Endothelial cell of umbilical vein (primary cell): ENCODE results near the gene FARP2. TPM values are rescaled to one million over a fixed set of nuclear protein-coding genes. Genes with fewer than 3 reads are reported as not detected.

Source experiments
- BruUV-seq: library from RNA; stranded (reverse); fragments of 400-500 nt; replicated peaks from 2 replicates; lab custom pipeline; 2021; lab: Mats Ljungman, UMichigan
- CTCF ChIA-PET: fragments of 300-600, 350-600 bp; sonication (Branson Sonifier 250); formaldehyde crosslinking; loops from one replicate; lab custom pipeline; 2021; ENCODE audit warnings: antibody characterized with exemption, inconsistent platforms; lab: Charles Lee
- POLR2A ChIA-PET: fragments of 300-600, 350-600 bp; sonication (Branson Sonifier 250); formaldehyde crosslinking; loops from one replicate; lab custom pipeline; 2021; ENCODE audit warnings: antibody characterized with exemption, inconsistent platforms; lab: Charles Lee
- DNase-seq: peaks from one replicate; pipeline ENCODE4 v3.0.0-alpha.2; 2011; ENCODE audit warnings: low read depth, low spot score
- FAIRE-seq: peaks from 2 replicates; lab custom pipeline; 2011; peaks lifted over from hg19 to GRCh38; lab: Jason Lieb, UNC
- H2AFZ ChIP-seq: 2 replicates; pipeline ENCODE4 v1.6.0; 2012; ENCODE audit warnings: low read depth, low read length, control low read depth, inconsistent platforms
- H3K27ac ChIP-seq: 2 replicates; pipeline ENCODE4 v1.5.1; 2011; ENCODE audit warnings: low read depth, mild to moderate bottlenecking, control low read depth, low read length, moderate library complexity; ENCODE audit not compliant: insufficient read depth
- H3K27me3 ChIP-seq, 2 experiments: 2 replicates each; pipeline versions ENCODE4 v1.6.0 to v1.6.1; 2011; ENCODE audit warnings: low read length in 2 of 2, mixed read lengths in 1 of 2; ENCODE audit not compliant: control insufficient read depth in 2 of 2, insufficient read depth in 2 of 2
- H3K36me3 ChIP-seq, 2 experiments: 2 replicates in 1 of 2; 3 replicates in 1 of 2; pipeline ENCODE4 v1.5.1; 2011; ENCODE audit warnings: low read length in 2 of 2, mild to moderate bottlenecking in 1 of 2, moderate library complexity in 1 of 2; ENCODE audit not compliant: control insufficient read depth in 2 of 2, insufficient read depth in 2 of 2; ENCODE audit errors: extremely low read depth in 1 of 2
- H3K4me1 ChIP-seq: 3 replicates; pipeline ENCODE4 v1.5.1; 2011; ENCODE audit warnings: mild to moderate bottlenecking, low read length; ENCODE audit not compliant: control insufficient read depth, insufficient read depth; ENCODE audit errors: extremely low read depth
- H3K4me2 ChIP-seq: 2 replicates; pipeline ENCODE4 v1.6.1; 2011; ENCODE audit warnings: low read length, control low read depth, mixed read lengths; ENCODE audit not compliant: insufficient read depth
- H3K4me3 ChIP-seq, 3 experiments: fragments of 200-600 bp in 1 of 3; sonication (generic), shearing (Covaris generic) in 1 of 3; replicated peaks in 1 of 3; 2 replicates each; pipeline ENCODE4 v1.5.1; 2011 to 2016; ENCODE audit warnings: control low read depth in 3 of 3, low read length in 3 of 3, mild to moderate bottlenecking in 2 of 3, inconsistent platforms in 1 of 3, low read depth in 1 of 3, moderate library complexity in 1 of 3; ENCODE audit not compliant: insufficient read depth in 1 of 3
- H3K79me2 ChIP-seq: 2 replicates; pipeline ENCODE4 v1.6.0; 2012; ENCODE audit warnings: low read length, inconsistent platforms; ENCODE audit not compliant: control insufficient read depth, insufficient read depth
- H3K9ac ChIP-seq: replicated peaks from 2 replicates; pipeline ENCODE3; 2011; ENCODE audit warnings: low read length, control low read depth; ENCODE audit not compliant: insufficient read depth; ENCODE audit errors: extremely low read depth
- H3K9me1 ChIP-seq: replicated peaks from 3 replicates; pipeline ENCODE4 v1.6.0; 2011; ENCODE audit warnings: mild to moderate bottlenecking, low read length; ENCODE audit not compliant: control insufficient read depth, insufficient read depth; ENCODE audit errors: extremely low read depth
- H3K9me3 ChIP-seq: replicated peaks from 2 replicates; pipeline ENCODE4 v1.5.1; 2012; ENCODE audit warnings: low read length, inconsistent platforms; ENCODE audit not compliant: control insufficient read depth, insufficient read depth
- H4K20me1 ChIP-seq: replicated peaks from 2 replicates; pipeline ENCODE3; 2011; ENCODE audit warnings: mild to moderate bottlenecking, low read length; ENCODE audit not compliant: control insufficient read depth, insufficient read depth; ENCODE audit errors: extremely low read depth
- EZH2 ChIP-seq: IDR thresholded peaks from 2 replicates; pipeline ENCODE4 v1.6.1; 2012; ENCODE audit warnings: borderline replicate concordance, low read depth, mild to moderate bottlenecking, moderate library complexity, low read length, inconsistent platforms; ENCODE audit not compliant: severe bottlenecking
- FOS ChIP-seq: IDR thresholded peaks from 2 replicates; pipeline ENCODE4 v1.6.1; 2011; ENCODE audit warnings: mild to moderate bottlenecking, low read length, moderate library complexity, borderline replicate concordance; ENCODE audit not compliant: insufficient read depth
- GATA2 ChIP-seq: IDR thresholded peaks from 2 replicates; pipeline ENCODE4 v1.7.0; 2011; ENCODE audit warnings: low read depth, mild to moderate bottlenecking, moderate library complexity, mixed read lengths, low read length; ENCODE audit not compliant: insufficient read length, insufficient read depth
- JUN ChIP-seq: IDR thresholded peaks from 2 replicates; pipeline ENCODE4 v1.6.1; 2011; ENCODE audit warnings: borderline replicate concordance, low read depth; ENCODE audit not compliant: insufficient read length, insufficient read depth
- MYC ChIP-seq: IDR thresholded peaks from one replicate; pipeline ENCODE4 v1.6.1; 2011; ENCODE audit warnings: mild to moderate bottlenecking, low read depth, low read length
- POLR2A ChIP-seq: IDR thresholded peaks from 2 replicates; pipeline ENCODE4 v1.6.1; 2012; ENCODE audit warnings: low read depth, mild to moderate bottlenecking, control low read depth, low read length
- POLR2AphosphoS5 ChIP-seq: IDR thresholded peaks from 2 replicates; pipeline ENCODE4 v1.6.1; 2012; ENCODE audit warnings: low read depth, mild to moderate bottlenecking, control low read depth, low read length, moderate library complexity; ENCODE audit not compliant: insufficient read depth
- dilution Hi-C: fragments of 300-500 bp; cut with MboI; formaldehyde crosslinking; loops from one replicate; pipeline ENCODE4 v1.15.0; 2019; ENCODE audit warnings: low sequenced_read_pairs; ENCODE audit not compliant: extremely low pct_ligation_motif_present
- intact Hi-C: fragments of 100-400 bp; cut with micrococcal nuclease; formaldehyde crosslinking; loops from one replicate; pipeline ENCODE4 v1.10.0; 2022
- polyA plus RNA-seq, 4 experiments: library from polyadenylated mRNA; depleted of rRNA in 3 of 4; stranded (reverse) in 3 of 4; unstranded in 1 of 4; fragments of >200 nt; gene quantifications; 2 replicates each; pipeline versions ENCODE4 v1.2.1 to v1.2.3, GENCODE V29; 2011 to 2012; ENCODE audit warnings: missing spikeins in 1 of 4
- total RNA-seq: library from RNA; stranded (reverse); gene quantifications from 2 replicates; pipeline ENCODE4 v1.2.3, GENCODE V29; 2021
- TF ChIP-seq, protein P1 (sequence below), 2 donors: IDR thresholded peaks; 1 replicate in 1 of 2; 2 replicates in 1 of 2; pipeline ENCODE4 v1.5.1; 2011; ENCODE audit warnings: low read length in 2 of 2, mild to moderate bottlenecking in 2 of 2, moderate library complexity in 2 of 2, control low read depth in 1 of 2, inconsistent platforms in 1 of 2, low read depth in 1 of 2; ENCODE audit not compliant: insufficient read depth in 1 of 2; ENCODE audit errors: extremely low read depth in 1 of 2
- TF ChIP-seq, protein P2 (sequence below): IDR thresholded peaks from 2 replicates; pipeline ENCODE4 v1.6.1; 2011; ENCODE audit not compliant: insufficient read depth, insufficient read length

FARP2 gene
- total and polyA plus RNA-seq, 2 donors (not counting 3 experiments of a cell fraction or from before 2014, with no cell fraction given), result 15.3 to 45.3 TPM

DNA sequence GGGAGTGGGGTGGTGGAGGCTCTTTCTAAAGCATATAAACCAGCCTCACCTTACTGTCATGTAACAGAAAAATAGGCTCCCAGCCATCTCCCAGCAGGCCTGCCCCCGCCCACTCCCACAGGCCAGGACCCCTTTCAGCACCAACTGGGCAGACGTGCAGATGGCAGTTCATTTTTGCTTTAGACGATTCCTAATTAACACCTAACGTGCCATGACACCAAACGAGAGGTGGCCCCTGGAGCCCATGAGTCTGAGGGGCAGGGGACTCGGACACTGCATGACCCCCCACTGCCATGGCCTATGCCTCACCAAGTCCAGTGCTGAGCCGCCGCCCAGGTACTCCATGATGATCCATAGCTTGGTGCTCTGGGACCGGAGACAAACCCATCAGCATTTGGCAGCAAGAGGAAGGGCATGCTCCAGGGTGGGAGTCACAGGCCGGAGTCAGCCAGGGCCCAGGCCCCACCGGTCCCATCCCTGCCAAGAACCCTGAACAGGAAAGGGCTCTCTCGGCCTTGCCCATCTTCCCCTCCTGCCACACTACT lies 144.4 kb downstream of the FARP2 start:
- TF ChIP-seq POLR2AphosphoS5 (no peak), POLR2A (no peak)
- TF ChIP-seq, protein P1, sequence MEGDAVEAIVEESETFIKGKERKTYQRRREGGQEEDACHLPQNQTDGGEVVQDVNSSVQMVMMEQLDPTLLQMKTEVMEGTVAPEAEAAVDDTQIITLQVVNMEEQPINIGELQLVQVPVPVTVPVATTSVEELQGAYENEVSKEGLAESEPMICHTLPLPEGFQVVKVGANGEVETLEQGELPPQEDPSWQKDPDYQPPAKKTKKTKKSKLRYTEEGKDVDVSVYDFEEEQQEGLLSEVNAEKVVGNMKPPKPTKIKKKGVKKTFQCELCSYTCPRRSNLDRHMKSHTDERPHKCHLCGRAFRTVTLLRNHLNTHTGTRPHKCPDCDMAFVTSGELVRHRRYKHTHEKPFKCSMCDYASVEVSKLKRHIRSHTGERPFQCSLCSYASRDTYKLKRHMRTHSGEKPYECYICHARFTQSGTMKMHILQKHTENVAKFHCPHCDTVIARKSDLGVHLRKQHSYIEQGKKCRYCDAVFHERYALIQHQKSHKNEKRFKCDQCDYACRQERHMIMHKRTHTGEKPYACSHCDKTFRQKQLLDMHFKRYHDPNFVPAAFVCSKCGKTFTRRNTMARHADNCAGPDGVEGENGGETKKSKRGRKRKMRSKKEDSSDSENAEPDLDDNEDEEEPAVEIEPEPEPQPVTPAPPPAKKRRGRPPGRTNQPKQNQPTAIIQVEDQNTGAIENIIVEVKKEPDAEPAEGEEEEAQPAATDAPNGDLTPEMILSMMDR (IDR thresholded peaks at IDR 0.05; ENCODE audit: extremely low read depth in 1 of 2, insufficient read depth in 1 of 2, low read depth in 1 of 2, low read length in 2 of 2), result no peak
- no peaks in the 10 kb centered on the region for H3K9me1 ChIP-seq
- H3K4me1 ChIP-seq, result no peaks in the 10 kb centered on the region
- H3K27ac ChIP-seq, result no peak overlapping the region
- H3K9me3 ChIP-seq, result no peaks in the 10 kb centered on the region
- no peaks in the 10 kb centered on the region for H4K20me1 ChIP-seq
- no peak overlapping the region for H3K4me3 ChIP-seq
- peaks cover 36% of the 10 kb centered on the region for H3K79me2 ChIP-seq
- no peak for DNase-seq
- H2AFZ ChIP-seq, result no peak overlapping the region
- H3K4me2 ChIP-seq, result no peak overlapping the region
- no peak for FAIRE-seq
- ChIA-PET POLR2A (no interaction called here), CTCF (no interaction called here)
- BruUV-seq, result no TSS peak
- dilution Hi-C loops (no loop called here), intact Hi-C loops (loop anchor here (10.0 kb wide), 1 partner anchor 374 kb away; no protein-coding TSS in a partner anchor)
- H3K27me3 ChIP-seq, result no peaks in the 10 kb centered on the region
- H3K9ac ChIP-seq, result no peak overlapping the region
- peaks cover 0 to 59% of the 10 kb centered on the region in 2 experiments for H3K36me3 ChIP-seq

DNA sequence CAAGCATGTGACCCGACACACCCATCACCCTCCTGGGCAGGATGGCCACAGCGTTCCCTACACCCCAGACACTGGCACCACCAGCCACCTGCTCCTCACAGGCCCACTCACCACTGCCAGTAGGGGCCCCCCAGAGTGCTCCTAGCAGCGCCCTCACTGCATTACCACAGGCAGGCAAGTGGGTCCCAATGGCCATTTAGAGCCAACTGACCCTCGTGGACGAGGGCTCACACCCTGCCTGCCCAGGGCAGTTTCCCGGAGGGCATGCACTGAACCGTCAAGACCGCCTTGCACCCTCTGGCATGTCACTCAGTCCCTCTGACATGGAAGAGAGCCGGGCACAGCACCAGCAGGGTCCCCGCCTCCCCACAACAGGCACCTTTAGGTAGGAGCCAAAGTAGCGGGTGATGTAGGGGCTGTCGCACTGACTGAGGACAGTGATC lies 145.0 kb downstream of the FARP2 start:
- H3K9ac ChIP-seq, result no peak overlapping the region
- peaks cover 0 to 53% of the 10 kb centered on the region in 2 experiments for H3K36me3 ChIP-seq
- TF ChIP-seq JUN (no peak), POLR2AphosphoS5 (no peak), POLR2A (no peak), EZH2 (no peak), MYC (no peak), FOS (no peak), GATA2 (no peak)
- TF ChIP-seq, protein P1 (IDR thresholded peaks at IDR 0.05; ENCODE audit: extremely low read depth in 1 of 2, insufficient read depth in 1 of 2, low read depth in 1 of 2, low read length in 2 of 2), result no peak
- TF ChIP-seq, protein P2, sequence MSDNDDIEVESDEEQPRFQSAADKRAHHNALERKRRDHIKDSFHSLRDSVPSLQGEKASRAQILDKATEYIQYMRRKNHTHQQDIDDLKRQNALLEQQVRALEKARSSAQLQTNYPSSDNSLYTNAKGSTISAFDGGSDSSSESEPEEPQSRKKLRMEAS, result no peak
- H3K27ac ChIP-seq, result no peak overlapping the region
- dilution Hi-C loops (no loop called here), intact Hi-C loops (loop anchor here (10.0 kb wide), 1 partner anchor 374 kb away; no protein-coding TSS in a partner anchor)
- H3K79me2 ChIP-seq, result peaks cover 42% of the 10 kb centered on the region
- no peaks in the 10 kb centered on the region for H3K27me3 ChIP-seq
- H2AFZ ChIP-seq, result no peak overlapping the region
- no peak overlapping the region for H3K4me3 ChIP-seq
- H3K9me3 ChIP-seq, result no peaks in the 10 kb centered on the region
- no peaks in the 10 kb centered on the region for H4K20me1 ChIP-seq
- H3K4me2 ChIP-seq, result no peak overlapping the region
- CTCF ChIA-PET, result no interaction called here
- peaks cover 4% of the 10 kb centered on the region for H3K4me1 ChIP-seq
- POLR2A ChIA-PET, result no interaction called here
- FAIRE-seq (no peak), DNase-seq (no peak)
- no peaks in the 10 kb centered on the region for H3K9me1 ChIP-seq
- no TSS peak for BruUV-seq
